Measurements from ENCODE around the gene PTGFRN.

PTGFRN gene

DNA sequence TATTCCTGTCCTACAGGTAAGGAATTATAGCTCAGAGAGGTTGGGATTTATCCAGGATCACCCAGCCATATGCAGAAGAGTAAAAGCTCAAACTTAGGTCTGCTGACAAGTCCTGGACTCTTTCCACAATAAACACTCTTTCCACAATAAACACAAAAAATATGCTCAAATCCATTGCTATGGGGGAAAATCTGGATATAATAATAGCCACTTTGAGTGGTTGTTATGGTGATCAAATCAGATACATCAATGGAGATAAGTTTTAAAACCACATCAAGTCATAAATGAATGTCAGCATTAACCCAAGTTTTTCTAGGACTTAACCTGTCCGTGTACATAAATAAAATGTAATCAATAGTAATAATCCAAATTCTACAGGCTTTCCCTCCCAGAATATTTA lies 128.1 kb downstream of the PTGFRN start:
- DNase-seq, result no peak

DNA sequence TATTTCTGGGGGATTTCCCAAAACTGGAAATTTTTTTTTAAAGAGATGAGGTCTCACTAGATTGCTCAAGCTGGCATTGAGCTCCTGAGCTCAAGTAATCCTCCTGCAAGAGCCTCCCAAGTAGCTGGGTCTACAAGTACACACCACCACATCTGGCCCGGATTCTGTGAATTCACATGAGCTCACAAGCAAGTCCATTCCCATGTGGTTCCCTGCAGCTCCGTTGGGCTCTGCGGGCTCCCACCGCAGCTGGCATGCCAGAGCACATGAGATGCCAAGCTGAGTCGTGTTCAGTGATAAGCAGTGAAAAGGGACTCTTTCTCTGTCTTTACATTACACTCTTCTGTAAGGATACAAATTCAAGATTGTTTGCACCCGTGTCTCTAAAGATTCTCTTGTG lies 128.5 kb downstream of the PTGFRN start:
- no peak for DNase-seq

Data from suppressor macrophage (primary cell).